ENCODE measurements around the gene ZSWIM9.

ZSWIM9 gene

GRCh38 chr19:48169939-48170803, at the start of gene ZSWIM9, which contains the start of gene LIG1:
Gene ZSWIM9 (plus strand): TSS chr19:48170680. CDS start chr19:48171803, 1,123 bp downstream.
Gene LIG1 (minus strand): TSS chr19:48170344. CDS start chr19:48165566, 4,778 bp downstream.
- H3K4me3 ChIP-seq (ENCODE audit: low read depth, low read length) = peak within 1 kb of the TSS; percentile 94

GRCh38 chr19:48121066-48121465, 49.4 kb upstream of the ZSWIM9 start:
- H3K4me3 ChIP-seq (ENCODE audit: low read depth, low read length) = no peak overlapping the region

GRCh38 chr19:48121909-48122371, 48.5 kb upstream of the ZSWIM9 start:
- no peak overlapping the region for H3K4me3 ChIP-seq (ENCODE audit: low read depth, low read length)

DNA sequence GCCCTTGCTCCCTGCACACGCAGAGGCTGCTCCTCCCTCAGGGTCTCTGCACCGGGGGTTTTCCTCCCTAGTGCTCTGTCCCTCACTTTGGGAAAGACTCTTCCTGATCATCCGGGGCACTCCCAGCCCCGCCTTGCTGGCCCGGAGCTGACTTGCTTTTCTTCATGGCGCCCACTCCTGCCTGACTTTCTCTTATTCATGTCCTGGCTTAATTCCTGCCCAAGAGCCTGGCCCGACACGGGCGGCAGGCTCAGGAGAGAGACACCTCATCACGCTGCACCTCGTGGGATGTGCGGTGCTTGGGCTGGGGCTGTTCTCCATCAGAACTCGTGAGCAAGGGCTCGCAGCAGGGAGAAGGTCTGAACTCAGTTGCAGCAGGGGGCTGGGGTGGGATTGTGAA, 48.1 kb upstream of the ZSWIM9 start:
- H3K4me3 ChIP-seq (ENCODE audit: low read depth, low read length) = no peak overlapping the region

DNA sequence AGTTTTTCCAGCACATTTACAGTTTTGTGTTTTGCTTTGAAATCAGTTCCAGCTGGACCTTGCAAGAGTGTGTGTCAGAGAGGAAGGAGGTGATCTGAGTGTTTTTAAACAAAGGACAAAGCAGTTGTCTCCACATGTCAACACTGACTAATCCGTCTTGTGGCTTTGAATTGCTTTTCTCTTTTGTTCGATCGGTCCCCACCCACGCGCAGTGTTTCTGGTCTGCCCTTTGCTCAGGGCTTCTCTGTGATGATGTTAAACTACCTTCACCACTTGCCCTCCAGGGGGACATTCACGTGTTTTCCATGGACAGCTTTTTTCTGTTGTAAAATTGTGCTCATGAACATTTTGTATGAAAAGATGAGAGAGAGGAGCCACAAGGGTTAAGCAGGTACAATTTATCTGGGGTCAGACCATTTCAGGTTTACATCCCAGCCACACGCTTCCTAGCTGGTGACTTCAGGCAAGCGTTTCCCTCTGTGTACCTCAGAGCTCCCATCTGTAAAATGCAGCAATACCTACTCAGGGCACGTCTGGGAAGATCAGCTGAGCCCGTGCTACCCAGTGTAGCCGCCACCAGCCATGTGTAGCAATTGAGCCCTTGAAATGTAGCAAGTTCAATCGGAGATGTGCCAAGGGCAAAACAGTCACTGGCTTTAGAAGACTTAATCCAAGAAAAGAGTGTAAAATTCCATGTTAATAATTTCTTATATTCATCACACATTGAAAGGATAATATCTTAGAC, 46.4 kb upstream of the ZSWIM9 start:
- H3K4me3 ChIP-seq (ENCODE audit: low read depth, low read length) = no peak overlapping the region

- no peak overlapping the region for H3K4me3 ChIP-seq (ENCODE audit: low read depth, low read length)
These were observed 42.9 kb upstream of the ZSWIM9 start for GRCh38 chr19:48127561-48127960.

GRCh38 chr19:48133094-48133493, 37.4 kb upstream of the ZSWIM9 start:
- no peak overlapping the region for H3K4me3 ChIP-seq (ENCODE audit: low read depth, low read length)

GRCh38 chr19:48135411-48135810, 35.1 kb upstream of the ZSWIM9 start:
- no peak overlapping the region for H3K4me3 ChIP-seq (ENCODE audit: low read depth, low read length)

DNA sequence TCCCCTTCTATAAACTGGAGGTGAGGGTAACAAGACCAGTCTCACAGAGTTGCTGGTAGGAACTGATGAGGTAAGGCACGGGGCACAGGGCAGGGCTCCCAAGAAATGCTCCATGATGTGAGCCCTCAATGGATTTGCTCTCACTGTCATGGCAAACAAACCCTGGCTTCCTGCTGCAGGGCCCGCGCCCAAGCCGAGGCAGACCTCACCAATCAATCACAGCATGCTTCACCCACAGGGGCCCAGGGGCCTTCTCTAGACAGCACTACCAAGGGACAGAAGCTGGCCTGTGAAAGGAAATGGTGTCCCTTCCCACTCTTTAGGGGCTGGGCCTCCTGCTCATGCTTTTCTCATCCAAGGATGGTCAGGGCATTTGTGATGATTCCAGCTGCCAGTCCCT, 33.9 kb upstream of the ZSWIM9 start:
- H3K4me3 ChIP-seq (ENCODE audit: low read depth, low read length) = no peak overlapping the region

DNA sequence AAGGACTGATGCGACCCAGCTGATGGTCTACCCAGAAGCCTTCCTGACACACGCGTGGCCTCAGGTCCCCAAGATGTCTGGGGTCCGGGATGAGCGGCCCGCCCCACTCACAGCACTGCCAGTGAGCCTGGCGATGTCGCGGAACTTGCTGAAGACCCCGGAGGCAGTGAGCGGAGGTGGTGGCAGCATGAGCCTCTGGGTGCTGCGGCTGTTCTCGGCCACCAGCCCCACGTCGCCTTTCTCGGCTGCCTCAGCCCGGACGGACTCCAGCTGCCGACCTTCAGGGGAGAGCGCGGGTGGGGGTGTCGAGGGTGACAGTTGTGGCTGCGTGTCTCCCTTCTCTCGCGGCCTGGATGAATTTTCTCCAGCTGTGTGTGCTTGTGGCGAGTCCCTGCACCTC, 33.1 kb upstream of the ZSWIM9 start:
- no peak overlapping the region for H3K4me3 ChIP-seq (ENCODE audit: low read depth, low read length)

DNA sequence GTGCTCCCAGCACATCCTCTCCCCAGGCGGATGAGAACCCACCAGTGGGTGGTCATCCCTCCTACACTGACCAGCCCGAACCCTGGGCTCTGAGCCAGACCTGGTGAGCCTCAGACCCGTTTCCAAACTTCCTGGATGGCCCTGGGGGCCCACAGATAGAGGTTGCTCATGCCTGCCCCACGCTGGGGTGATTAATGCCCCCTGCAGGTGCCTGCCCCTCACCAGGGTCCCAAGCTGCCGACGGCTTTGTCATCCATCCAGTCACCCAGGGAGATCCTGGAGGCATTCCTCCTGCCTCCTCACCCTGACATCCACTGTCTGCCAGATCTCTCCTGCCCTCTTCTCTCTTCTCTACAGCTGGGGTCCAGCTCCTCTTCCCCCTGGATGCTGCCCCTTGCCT, 31.4 kb upstream of the ZSWIM9 start:
- H3K4me3 ChIP-seq (ENCODE audit: low read depth, low read length) = no peak overlapping the region

DNA sequence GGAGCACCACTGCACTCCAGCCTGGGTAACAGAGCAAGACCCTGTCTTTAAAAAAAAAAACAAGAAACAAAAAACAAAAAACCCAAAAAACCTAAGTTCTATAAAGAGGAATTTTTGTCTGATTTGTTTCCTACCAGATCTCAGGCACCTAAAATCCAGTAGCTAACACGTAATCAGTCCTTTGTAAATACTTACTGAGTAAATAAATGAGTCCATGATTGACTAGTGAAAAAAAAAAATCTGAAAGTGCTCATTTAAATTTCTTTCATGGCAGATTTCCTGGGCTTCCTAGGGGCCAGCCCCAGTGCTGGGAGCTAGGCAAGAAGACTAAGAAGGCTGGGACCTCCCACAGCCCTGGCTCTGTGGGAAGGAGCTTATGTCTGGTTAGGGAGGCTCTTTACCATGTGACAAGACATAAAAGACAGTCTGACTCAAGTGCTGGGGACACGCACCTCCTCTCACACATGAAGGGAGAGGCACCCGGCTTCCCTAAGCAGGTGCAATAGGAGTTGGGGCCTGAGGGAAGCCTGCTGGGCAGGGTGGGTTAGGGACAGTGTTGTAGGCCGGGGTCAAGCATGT, 22.8 kb upstream of the ZSWIM9 start:
- no peak overlapping the region for H3K4me3 ChIP-seq (ENCODE audit: low read depth, low read length)

DNA sequence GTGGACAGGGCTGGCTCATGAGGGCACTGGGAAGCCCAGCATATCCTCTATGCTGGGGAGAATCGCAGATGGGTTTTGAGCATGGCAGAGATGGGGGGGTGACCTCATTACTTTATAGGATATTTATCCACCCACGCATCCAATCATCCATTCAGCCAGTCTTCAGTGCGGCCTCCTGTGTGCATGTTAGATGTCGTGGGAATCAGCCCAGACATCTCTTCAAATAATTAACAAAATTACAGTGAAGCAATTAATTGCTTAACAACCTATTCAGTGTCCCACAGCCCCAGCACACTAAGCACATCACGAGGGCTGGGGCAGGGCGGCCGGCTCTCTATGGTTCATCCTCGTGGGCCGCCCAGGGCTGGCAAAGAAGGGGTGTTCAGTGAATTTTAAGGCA, 21.9 kb upstream of the ZSWIM9 start:
- no peak overlapping the region for H3K4me3 ChIP-seq (ENCODE audit: low read depth, low read length)

DNA sequence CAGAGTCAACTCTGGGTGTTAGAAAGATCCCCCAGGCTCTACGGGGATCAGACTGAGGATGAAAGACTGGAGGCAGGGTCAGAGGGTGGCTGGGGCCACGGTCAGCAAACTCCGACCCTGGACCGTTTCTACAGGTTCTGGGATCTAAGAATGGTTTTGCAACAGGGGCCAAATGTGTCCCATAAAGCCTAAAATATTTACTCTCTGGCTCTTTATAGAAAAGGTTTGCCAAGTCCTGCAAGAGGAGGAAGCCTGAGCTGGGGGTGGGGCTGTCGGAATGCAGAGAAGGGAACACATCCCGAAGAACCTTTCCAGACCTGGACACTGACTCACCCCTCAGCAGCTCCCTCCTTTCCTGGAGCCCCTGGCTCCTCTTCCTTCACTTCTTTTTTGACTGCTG, 21.1 kb upstream of the ZSWIM9 start:
- H3K4me3 ChIP-seq (ENCODE audit: low read depth, low read length) = no peak overlapping the region

DNA sequence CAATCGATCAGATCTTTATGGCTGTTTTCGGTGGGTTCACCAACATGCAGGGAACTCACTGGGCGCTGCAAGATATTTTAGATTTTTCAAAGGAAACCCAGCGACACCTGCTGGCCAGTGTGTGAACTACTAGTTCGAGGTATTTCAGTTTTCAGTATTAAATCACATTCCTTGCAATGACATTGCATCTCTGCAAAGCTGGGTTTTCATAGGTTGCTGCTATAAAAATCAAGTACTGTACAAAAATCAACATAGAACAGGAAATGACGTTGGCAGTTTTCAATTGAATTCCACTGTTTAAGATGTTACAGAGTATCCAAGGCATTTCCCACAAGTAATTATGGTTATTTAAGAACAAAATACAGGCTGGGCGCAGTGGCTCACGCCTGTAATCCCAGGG, 17.9 kb upstream of the ZSWIM9 start:
- no peak overlapping the region for H3K4me3 ChIP-seq (ENCODE audit: low read depth, low read length)

DNA sequence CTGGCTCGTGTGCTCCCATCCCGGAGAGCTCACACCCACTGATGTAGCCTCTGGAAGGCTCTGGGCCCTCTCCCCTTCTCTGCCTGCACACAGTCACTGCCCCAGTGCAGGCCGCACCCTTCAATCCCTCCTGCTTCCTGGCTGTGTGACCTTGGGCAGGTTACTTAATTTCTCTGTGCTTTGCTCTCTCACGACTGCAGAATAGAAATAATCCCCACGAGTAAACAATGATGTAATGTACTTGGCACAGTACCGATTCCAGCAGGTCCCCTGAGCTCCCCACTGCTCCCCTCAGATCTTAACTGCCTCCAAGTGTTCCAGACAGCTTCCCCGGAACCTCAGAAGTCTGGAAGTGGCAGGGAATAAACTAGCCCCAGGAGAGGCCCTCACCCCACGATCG, 16.5 kb upstream of the ZSWIM9 start:
- no peak overlapping the region for H3K4me3 ChIP-seq (ENCODE audit: low read depth, low read length)

- no peak overlapping the region for H3K4me3 ChIP-seq (ENCODE audit: low read depth, low read length)
These were observed 12.2 kb upstream of the ZSWIM9 start for GRCh38 chr19:48158210-48158790.

- no peak overlapping the region for H3K4me3 ChIP-seq (ENCODE audit: low read depth, low read length)
These were observed 1.8 kb upstream of the ZSWIM9 start for GRCh38 chr19:48168689-48169088.

- peak overlapping the region; percentile 94 for H3K4me3 ChIP-seq (ENCODE audit: low read depth, low read length)
These were observed 922 bp upstream of the ZSWIM9 start for GRCh38 chr19:48169578-48169938.

DNA sequence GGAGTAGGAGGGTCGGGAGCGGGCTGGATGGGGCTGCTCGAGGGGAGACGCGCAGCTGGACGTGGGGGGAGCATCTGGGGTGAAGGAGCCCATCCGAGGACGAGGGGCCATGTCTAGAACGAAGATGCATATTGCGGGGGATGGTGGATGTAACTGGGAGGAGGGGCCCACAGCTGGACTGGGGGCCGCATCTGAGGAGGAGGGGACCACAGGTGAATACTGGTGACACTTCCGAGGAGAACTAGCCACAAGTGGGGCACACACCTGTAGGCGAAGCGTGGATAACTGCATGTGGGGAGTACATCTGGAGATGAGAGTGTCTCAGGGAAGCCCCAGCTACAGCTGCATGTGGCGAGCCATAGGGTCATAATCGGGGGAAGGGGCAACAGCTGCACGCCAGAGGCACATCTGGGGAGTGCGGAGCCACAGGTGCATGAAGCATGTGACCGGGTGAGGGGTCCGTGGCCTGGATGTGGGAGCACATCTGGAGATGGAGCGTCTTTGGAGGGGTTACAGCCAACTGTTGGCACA, 402 bp downstream of the ZSWIM9 start:
- peak overlapping the region; percentile 94 for H3K4me3 ChIP-seq (ENCODE audit: low read depth, low read length)

DNA sequence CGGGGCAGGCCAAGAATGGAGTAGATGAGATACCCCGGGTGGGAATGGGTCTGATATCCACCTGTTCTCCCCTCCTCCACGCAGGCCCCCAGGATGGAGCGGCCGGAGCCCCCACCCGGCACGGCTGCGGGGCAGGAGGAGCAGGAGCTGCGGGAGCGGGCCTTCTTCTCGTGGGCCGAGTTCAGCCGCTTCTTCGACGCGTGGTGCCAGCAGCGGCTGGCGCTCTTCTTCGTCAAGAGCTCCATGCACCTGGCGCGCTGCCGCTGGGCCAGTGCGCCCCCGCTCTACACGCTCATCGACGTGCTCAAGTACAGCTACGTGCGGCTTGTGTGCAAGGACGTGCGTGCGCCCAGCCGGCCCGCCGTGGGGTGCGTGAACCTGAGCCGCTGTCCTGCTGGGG, 1.2 kb downstream of the ZSWIM9 start:
- H3K4me3 ChIP-seq (ENCODE audit: low read depth, low read length) = no peak overlapping the region
